GM03348 (cell line): ENCODE measurements around the gene PAX3.
"Not testable (repeated sequence)": the region's sequence is repeated elsewhere in the genome, so short reads cannot be mapped to it uniquely, and the experiment has no call there.

ENCODE experiments used
- DNase-seq: peaks from one replicate; pipeline ENCODE4 v3.0.0; 2012; ENCODE audit warnings: low spot score

The PAX3 gene

DNA sequence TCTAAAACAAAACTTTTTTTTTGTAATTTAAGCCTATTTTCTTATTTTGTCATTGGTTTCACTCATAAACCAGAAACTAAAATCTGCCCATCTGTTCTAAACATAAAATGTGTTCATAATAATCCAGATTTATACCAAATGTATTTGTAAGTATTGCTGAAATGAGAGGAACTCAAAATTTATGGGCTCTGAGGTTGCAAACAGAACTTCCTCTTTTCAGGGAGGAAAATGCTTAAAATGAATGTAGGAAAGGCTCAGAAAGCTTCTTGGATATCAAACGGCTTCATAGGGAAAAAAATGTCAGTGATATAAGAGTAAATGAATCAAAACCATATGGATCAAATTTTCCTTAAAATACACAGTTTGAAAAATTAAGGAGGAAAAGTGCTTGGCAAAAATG, 83.9 kb downstream of the PAX3 start:
- no peak for DNase-seq

GRCh38 chr2:222213049-222213448, 85.7 kb downstream of the PAX3 start:
- no peak for DNase-seq

DNA sequence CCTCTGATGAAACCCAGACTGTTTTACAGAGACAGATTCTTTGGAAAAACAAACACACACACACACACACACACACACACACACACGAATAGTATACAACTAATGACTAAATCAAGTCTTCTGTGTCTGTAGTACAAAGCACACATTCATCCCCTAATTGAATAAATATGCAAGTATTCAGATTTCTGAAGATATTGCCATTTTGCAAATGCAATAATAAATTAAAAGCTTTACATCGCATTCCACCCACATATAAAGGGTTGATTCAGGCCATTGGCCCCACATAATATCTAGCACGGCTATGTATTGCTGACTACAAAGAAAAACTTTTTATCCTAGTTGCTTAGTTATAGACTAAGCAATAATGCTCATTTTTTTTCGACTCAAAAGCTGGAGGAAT, 86.2 kb downstream of the PAX3 start:
- no peak for DNase-seq

DNA sequence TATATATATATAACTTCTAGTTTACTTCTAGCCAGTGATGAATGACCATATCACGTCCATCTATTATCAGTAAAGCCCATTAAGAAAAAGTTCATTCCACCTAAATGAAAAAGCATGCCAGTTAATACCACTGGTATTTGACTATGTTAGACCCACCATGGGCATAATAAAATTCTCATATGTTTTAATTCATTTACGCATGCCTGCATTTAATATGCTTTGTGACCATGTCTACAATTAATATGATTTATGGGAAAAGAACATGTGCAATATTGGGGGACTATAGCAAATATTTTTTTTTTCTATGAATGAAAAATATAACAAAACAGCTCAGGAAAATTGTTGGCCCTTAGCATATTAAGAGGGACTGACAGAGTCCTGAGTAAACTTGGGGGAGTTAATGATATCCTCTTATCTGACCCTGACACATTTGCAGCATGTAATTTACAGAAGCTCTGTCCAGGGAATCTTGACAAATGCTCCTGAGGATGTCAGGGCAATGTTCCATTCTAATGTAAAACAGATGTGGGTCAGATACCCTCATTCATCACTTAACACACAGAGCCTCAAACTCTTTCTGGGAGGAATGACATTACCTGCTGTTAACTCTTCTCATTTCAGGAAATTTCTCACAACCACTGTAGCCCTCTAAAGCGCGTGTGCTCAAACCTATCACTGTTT, 90.6 kb downstream of the PAX3 start:
- DNase-seq, result no peak

GRCh38 chr2:222205136-222205535, 93.7 kb downstream of the PAX3 start:
- no peak for DNase-seq

DNA sequence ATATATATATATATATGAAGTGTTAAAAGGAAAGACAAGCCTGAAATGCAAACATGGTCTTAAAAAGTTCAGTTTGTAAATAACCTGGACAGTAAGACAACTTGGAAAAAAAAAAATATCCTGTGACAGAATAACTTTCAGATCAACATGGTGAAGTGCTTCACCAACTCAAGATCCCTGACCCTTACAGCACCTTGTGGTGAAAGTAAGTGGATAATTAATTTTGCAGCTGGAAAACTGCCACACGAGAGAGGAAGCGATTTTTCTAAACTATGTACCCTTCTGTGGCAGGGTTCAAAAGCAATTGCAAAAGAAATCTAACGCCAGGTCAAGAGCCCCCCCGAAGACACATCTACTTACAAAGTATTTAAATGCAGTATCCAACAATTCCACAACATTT, 95.8 kb downstream of the PAX3 start:
- no peak for DNase-seq

- DNase-seq, result no peak
Observed at GRCh38 chr2:222196159-222196558, 102.6 kb downstream of the PAX3 start.

- DNase-seq, result no peak
Observed at GRCh38 chr2:222194669-222195068, 104.1 kb downstream of the PAX3 start.

DNA sequence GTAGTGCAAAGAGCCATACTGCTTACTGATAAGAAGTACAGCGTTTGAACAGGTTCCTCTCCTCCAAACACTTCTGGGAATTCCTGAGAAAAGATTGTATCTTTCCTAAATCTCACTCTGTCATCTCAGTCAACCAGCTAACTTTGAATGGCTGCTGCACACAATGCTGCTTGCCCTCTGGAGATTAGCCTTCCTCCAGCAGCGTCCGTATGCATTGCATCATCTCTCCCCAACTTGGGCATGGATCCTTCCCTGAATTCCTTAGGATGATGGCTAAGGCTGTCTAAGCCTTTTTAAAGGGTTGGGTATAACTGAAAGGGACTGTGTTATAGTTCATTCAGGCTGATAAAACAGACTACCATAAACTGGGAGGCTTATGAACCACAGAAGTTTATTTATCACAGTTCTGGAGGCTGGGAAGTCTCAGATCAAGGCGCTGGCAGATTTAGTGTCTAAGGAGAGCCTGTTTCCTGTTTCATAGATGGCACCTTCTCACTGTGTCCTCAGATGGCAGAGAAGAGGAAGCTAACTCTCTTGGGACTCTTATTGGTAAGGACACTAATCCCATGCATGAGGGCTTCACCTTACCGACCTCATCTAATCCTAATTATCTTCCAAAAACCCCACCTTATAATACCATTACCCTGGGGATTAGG, 105.3 kb downstream of the PAX3 start:
- peak; percentile 13 for DNase-seq

- DNase-seq, result no peak
Observed at GRCh38 chr2:222180619-222181018, 118.2 kb downstream of the PAX3 start.

- DNase-seq, result no peak
Observed at GRCh38 chr2:222179592-222179991, 119.2 kb downstream of the PAX3 start.

GRCh38 chr2:222178450-222178849, 120.3 kb downstream of the PAX3 start:
- DNase-seq, result no peak

GRCh38 chr2:222176890-222177289, 121.9 kb downstream of the PAX3 start:
- no peak for DNase-seq

GRCh38 chr2:222174450-222174849, 124.3 kb downstream of the PAX3 start:
- no peak for DNase-seq

DNA sequence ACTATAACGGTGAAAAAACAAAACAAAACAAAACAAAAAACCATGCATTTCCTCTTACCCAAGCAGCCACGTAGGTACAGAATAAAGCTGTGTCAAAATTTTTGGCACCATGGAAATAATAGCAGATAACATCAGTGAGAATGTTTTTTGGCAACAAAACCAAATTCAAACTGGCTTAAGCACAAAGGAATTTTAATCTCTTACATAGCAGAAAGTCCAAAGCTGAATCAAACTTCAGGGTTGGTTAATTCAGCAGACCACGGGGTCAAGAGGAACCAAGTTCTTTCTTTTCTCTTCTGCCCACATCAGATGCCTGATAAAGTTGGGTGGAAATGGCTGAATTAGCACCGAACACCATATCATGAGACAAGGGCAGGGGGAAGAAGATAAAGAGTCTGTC, 129.5 kb downstream of the PAX3 start:
- DNase-seq, result no peak

- DNase-seq, result no peak
Observed at GRCh38 chr2:222167762-222168161, 131.0 kb downstream of the PAX3 start.

GRCh38 chr2:222160944-222161343, 137.9 kb downstream of the PAX3 start:
- DNase-seq, result no peak

DNA sequence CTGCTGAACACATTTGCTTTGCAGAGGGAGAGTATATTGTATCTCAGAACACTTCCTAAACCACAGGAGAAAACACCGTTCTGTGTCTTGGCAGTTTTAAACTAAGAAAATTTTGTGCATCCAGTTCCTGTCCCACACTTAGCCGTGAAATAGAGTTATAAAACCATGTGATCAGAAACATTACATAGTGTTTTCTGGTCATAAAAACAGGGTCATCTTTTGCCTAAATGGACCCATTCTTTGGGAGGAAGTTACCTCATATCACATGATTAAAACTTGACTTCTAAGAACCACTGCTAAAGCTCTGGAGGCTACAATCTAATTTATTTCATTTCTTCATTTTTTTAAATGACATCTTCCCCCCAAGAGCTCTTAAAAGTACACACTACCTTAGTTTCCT, 138.7 kb downstream of the PAX3 start:
- no peak for DNase-seq

DNA sequence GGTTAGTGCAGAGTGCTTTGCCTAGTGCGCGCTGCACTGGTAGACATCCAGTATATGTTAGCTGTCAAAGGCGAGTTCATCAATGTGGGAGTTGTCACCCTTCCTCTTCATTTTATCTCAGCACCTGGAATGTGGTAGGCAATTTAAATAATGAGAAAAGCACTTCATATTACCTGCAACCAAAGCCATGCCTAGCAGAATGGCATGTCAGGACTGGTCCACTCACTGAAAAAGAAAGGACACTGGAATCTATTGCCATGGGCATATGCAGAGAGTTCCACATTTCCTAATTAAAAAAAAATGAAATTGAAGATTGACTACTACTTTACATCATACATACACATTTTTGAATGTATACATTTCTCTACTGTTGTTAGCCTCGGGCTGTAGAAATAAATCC, 139.6 kb downstream of the PAX3 start:
- no peak for DNase-seq

DNA sequence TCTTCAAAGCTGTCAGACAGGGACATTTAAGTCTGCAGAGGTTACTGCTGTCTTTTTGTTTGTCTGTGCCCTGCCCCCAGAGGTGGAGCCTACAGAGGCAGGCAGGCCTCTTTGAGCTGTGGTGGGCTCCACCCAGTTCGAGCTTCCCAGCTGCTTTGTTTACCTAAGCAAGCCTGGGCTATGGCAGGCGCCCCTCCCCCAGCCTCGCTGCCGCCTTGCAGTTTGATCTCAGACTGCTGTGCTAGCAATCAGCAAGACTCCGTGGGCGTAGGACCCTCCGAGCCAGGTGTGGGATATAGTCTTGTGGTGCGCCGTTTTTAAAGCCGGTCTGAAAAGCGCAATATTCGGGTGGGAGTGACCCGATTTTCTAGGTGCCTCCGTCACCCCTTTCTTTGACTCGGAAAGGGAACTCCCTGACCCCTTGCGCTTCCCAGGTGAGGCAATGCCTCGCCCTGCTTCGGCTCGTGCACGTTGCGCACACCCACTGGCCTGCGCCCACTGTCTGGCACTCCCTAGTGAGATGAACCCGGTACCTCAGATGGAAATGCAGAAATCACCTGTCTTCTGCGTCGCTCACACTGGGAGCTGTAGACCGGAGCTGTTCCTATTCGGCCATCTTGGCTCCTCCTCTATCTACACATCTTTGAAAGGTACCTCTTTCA, 143.7 kb downstream of the PAX3 start:
- DNase-seq, result not testable (repeated sequence)
